HUES48 (cell line): ENCODE results near the gene LIN52.
"Not testable (repeated sequence)": the region's sequence is repeated elsewhere in the genome, so short reads cannot be mapped to it uniquely, and the experiment has no call there.

Experiments
- H3K27ac ChIP-seq: one replicate; pipeline ENCODE4 v1.7.0; 2013; ENCODE audit warnings: low read depth, low read length, inconsistent platforms
- H3K27me3 ChIP-seq: 2 replicates; pipeline ENCODE4 v1.6.1; 2013; ENCODE audit warnings: mild to moderate bottlenecking, low read length; ENCODE audit not compliant: control insufficient read depth, insufficient read depth
- H3K36me3 ChIP-seq: 2 replicates; pipeline ENCODE4 v1.6.1; 2013; ENCODE audit warnings: low read length; ENCODE audit not compliant: control insufficient read depth, insufficient read depth
- H3K4me1 ChIP-seq: 2 replicates; pipeline ENCODE4 v1.6.1; 2013; ENCODE audit warnings: mild to moderate bottlenecking, low read length; ENCODE audit not compliant: control insufficient read depth, insufficient read depth
- H3K4me3 ChIP-seq: 2 replicates; pipeline ENCODE4 v1.5.1; 2013; ENCODE audit warnings: mild to moderate bottlenecking, low read depth, low read length
- H3K9ac ChIP-seq: 2 replicates; pipeline ENCODE4 v1.6.1; 2013; ENCODE audit warnings: mild to moderate bottlenecking, low read depth, low read length, moderate library complexity
- H3K9me3 ChIP-seq: 2 replicates; pipeline ENCODE4 v1.6.1; 2013; ENCODE audit warnings: low read length; ENCODE audit not compliant: control insufficient read depth, insufficient read depth

The LIN52 gene

GRCh38 chr14:74109369-74109768 is 24.6 kb downstream of the LIN52 start:
- no peaks in the 10 kb centered on the region for H3K27me3 ChIP-seq
- H3K27ac ChIP-seq = no peak overlapping the region
- no peak overlapping the region for H3K4me3 ChIP-seq
- peaks cover 48% of the 10 kb centered on the region for H3K36me3 ChIP-seq
- peaks cover 9% of the 10 kb centered on the region; the same call in 1 of the 2 replicates for H3K4me1 ChIP-seq
- no peak overlapping the region for H3K9ac ChIP-seq
- H3K9me3 ChIP-seq = no peaks in the 10 kb centered on the region

- peaks cover 43% of the 10 kb centered on the region for H3K36me3 ChIP-seq
- H3K4me1 ChIP-seq, H3K9ac ChIP-seq, H3K4me3 ChIP-seq, H3K27me3 ChIP-seq, H3K9me3 ChIP-seq, H3K27ac ChIP-seq: not testable (repeated sequence)
Observed at GRCh38 chr14:74111395-74112216, 26.9 kb downstream of the LIN52 start.

DNA sequence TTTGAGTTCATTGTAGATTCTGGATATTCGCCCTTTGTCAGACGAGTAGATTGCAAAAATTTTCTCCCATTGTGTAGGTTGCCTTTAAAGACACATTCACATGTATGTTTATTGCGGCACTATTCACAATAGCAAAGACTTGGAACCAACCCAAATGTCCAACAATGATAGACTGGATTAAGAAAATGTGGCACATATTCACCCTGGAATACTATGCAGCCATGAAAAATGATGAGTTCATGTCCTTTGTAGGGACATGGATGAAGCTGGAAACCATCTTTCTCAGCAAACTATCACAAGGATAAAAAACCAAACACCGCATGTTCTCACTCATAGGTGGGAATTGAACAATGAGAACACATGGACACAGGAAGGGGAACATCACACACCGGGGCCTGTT is 40.7 kb downstream of the LIN52 start:
- H3K27me3 ChIP-seq, H3K9me3 ChIP-seq, H3K9ac ChIP-seq, H3K4me3 ChIP-seq, H3K27ac ChIP-seq, H3K4me1 ChIP-seq: not testable (repeated sequence)
- peaks cover 14% of the 10 kb centered on the region for H3K36me3 ChIP-seq

DNA sequence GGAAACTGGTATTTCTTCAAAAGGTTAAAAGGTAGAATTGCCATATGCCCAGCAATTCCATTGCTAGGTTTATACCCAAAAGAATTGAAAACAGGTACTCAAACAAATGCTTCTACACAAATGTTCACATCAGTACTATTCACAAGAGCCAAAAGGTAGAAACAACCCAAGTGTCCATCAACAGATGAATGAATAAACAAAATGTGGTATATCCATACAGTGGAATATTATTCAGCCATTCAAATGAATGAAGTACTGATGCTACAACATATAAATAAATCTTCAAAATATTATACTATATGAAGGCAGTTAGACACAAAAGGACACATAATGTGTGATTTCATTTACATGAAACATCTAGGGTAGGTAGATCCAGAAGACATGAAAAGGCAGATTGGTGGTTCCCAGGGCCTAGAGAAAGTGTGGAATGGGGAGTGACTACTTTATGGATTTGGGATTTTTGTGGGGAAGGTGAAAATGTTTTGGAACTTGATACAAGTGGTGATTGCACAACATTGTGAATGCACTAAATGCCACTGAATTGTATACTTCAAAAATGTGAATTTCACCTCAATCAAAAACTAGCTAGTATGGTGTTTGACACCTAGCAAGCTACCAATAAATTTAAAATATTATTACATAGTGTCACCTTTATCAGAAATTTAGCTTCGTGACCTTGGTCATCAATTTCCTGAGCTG is 41.7 kb downstream of the LIN52 start:
- H3K9ac ChIP-seq = no peak overlapping the region
- H3K4me1 ChIP-seq = no peaks in the 10 kb centered on the region
- no peak overlapping the region for H3K4me3 ChIP-seq
- no peaks in the 10 kb centered on the region for H3K27me3 ChIP-seq
- 0 out of 2 replicates have a peak, but pooled peaks cover 6% of the 10 kb centered on the region for H3K36me3 ChIP-seq
- H3K9me3 ChIP-seq = no peaks in the 10 kb centered on the region
- no peak overlapping the region for H3K27ac ChIP-seq

- no peaks in the 10 kb centered on the region for H3K27me3 ChIP-seq
- H3K9ac ChIP-seq = no peak overlapping the region
- H3K36me3 ChIP-seq = no peaks in the 10 kb centered on the region
- no peaks in the 10 kb centered on the region for H3K4me1 ChIP-seq
- H3K4me3 ChIP-seq = no peak overlapping the region
- H3K9me3 ChIP-seq = no peaks in the 10 kb centered on the region
- H3K27ac ChIP-seq = no peak overlapping the region
Observed at GRCh38 chr14:74127634-74128033, 42.9 kb downstream of the LIN52 start.

DNA sequence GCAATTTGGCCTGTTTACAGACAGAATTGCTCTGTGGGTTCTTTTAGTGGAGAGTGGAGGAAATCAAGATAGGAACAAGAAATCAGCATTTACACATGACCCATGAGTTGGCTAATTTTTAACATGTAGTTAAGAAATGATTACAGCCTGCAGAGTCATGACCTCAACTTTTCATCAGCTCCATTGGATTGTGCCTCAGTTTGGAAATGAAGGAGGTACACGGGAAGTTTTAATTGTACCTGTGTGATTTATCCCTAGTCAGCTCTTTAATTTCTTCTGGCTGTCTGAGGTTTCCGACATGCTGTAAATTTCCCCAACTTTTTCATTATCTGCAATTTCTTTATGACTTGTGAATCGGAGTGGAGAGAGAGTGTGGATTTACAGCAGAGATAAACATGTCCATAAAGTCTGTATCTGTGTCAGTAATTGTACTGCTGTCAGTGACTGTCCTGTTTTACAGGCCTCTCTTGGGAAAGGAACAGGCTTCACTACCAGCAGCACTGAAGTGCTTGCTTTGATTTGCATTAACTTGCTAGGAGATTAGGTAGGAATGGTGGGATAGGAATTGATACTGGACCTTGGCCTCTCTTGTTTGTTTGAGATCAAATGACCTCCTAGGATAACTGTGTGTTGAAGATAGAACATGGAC is 49.2 kb downstream of the LIN52 start:
- Histone ChIP-seq H3K36me3 (no peaks in the 10 kb centered on the region), H3K9ac (no peak overlapping the region), H3K4me3 (no peak overlapping the region), H3K9me3 (no peaks in the 10 kb centered on the region), H3K27ac (no peak overlapping the region), H3K27me3 (no peaks in the 10 kb centered on the region), H3K4me1 (peaks cover 24% of the 10 kb centered on the region)

- Histone ChIP-seq H3K4me1 (peaks cover 24% of the 10 kb centered on the region), H3K27me3 (no peaks in the 10 kb centered on the region), H3K9me3 (no peaks in the 10 kb centered on the region), H3K9ac (peak overlapping the region; percentile 11; the same call in 1 of the 2 replicates), H3K36me3 (no peaks in the 10 kb centered on the region), H3K27ac (no peak overlapping the region), H3K4me3 (no peak overlapping the region)
Observed at GRCh38 chr14:74134484-74134883, 49.7 kb downstream of the LIN52 start.

GRCh38 chr14:74135426-74135825 is 50.7 kb downstream of the LIN52 start:
- Histone ChIP-seq H3K27me3 (no peaks in the 10 kb centered on the region), H3K9me3 (no peaks in the 10 kb centered on the region), H3K27ac (no peak overlapping the region), H3K4me3 (no peak overlapping the region), H3K9ac (no peak overlapping the region), H3K4me1 (peaks cover 24% of the 10 kb centered on the region), H3K36me3 (no peaks in the 10 kb centered on the region)

GRCh38 chr14:74140374-74140850 is 55.7 kb downstream of the LIN52 start:
- Histone ChIP-seq H3K27me3 (no peaks in the 10 kb centered on the region), H3K9ac (no peak overlapping the region), H3K4me3 (no peak overlapping the region), H3K36me3 (no peaks in the 10 kb centered on the region), H3K4me1 (0 out of 2 replicates have a peak, but pooled peaks cover 4% of the 10 kb centered on the region), H3K9me3 (no peaks in the 10 kb centered on the region), H3K27ac (no peak overlapping the region)

GRCh38 chr14:74141703-74142102 is 56.9 kb downstream of the LIN52 start:
- H3K4me3 ChIP-seq = no peak overlapping the region
- no peak overlapping the region for H3K9ac ChIP-seq
- no peaks in the 10 kb centered on the region for H3K4me1 ChIP-seq
- H3K27me3 ChIP-seq = no peaks in the 10 kb centered on the region
- H3K9me3 ChIP-seq = no peaks in the 10 kb centered on the region
- no peaks in the 10 kb centered on the region for H3K36me3 ChIP-seq
- H3K27ac ChIP-seq = no peak overlapping the region

DNA sequence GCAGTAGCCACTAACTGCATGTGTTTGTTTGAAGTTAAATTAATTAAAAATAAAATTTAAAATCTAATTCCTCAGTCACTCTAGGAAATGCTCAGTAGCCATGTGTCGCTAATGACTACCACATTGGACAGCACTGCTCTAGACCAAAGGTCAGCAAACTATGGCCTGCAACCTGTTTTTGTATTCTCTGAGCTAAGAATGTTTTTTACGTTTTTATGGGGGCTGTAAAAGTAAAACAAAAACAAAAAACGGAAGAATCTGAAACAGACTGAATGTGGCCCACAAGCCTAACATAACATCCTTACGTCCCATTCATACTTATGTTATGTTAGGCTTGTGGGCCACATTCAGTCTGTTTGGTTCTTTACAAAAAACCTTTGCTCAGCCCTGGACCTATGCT is 57.8 kb downstream of the LIN52 start:
- Histone ChIP-seq H3K4me3 (no peak overlapping the region), H3K9ac (no peak overlapping the region), H3K27ac (no peak overlapping the region), H3K36me3 (no peaks in the 10 kb centered on the region), H3K27me3 (no peaks in the 10 kb centered on the region), H3K4me1 (no peaks in the 10 kb centered on the region), H3K9me3 (no peaks in the 10 kb centered on the region)
